Transverse colon (tissue), 4 donors: ENCODE data around the gene TTYH1. TPM values are rescaled to one million over a fixed set of nuclear protein-coding genes. Genes with fewer than 3 reads are reported as not detected.
A peak's percentile ranks its signal among the peaks of the same experiment; 100 is the strongest.
"Not testable (repeated sequence)": the region's sequence is repeated elsewhere in the genome, so short reads cannot be mapped to it uniquely, and the experiment has no call there.

Source experiments
- DNase-seq: peaks from one replicate; pipeline ENCODE4 v3.0.0-alpha.2; 2019
- H3K27ac ChIP-seq, 4 donors: fragments of 200-600 bp; sonication (generic); 2 replicates each; pipeline ENCODE4 v1.5.1; 2016 to 2018; ENCODE audit warnings: inconsistent platforms in 4 of 4
- H3K27me3 ChIP-seq: fragments of 200-600 bp; sonication (generic); 2 replicates; pipeline ENCODE4 v1.5.1; 2017; ENCODE audit warnings: inconsistent platforms
- H3K36me3 ChIP-seq, 4 donors: fragments of 200-600 bp; sonication (generic); 2 replicates each; pipeline ENCODE4 v1.5.1; 2017 to 2019; ENCODE audit warnings: inconsistent platforms in 4 of 4
- H3K4me1 ChIP-seq, 4 donors: fragments of 200-600 bp; sonication (generic); 2 replicates each; pipeline ENCODE4 v1.5.1; 2017 to 2020; ENCODE audit warnings: inconsistent platforms in 4 of 4
- H3K4me3 ChIP-seq, 4 donors: fragments of 200-600 bp; sonication (generic); 1 replicate in 1 of 4; 2 replicates in 3 of 4; pipeline versions ENCODE4 v1.5.1 to v1.6.1; 2017 to 2019; ENCODE audit warnings: inconsistent platforms in 4 of 4
- H3K9me3 ChIP-seq, 2 donors: fragments of 200-600 bp; sonication (generic); 2 replicates each; pipeline ENCODE4 v1.5.1; 2017 to 2019; ENCODE audit warnings: inconsistent platforms in 2 of 2
- CTCF ChIP-seq, 5 experiments: fragments of 200-600 bp in 3 of 5; fragments of 450-650 bp in 2 of 5; sonication (generic) in 3 of 5; IDR thresholded peaks; 1 replicate in 2 of 5; 2 replicates in 3 of 5; pipeline ENCODE4 v1.5.1; 2016 to 2017; ENCODE audit warnings: antibody characterized with exemption in 5 of 5, inconsistent platforms in 3 of 5, mild to moderate bottlenecking in 2 of 5, moderate library complexity in 1 of 5
- EP300 ChIP-seq: sonication (generic); formaldehyde crosslinking; IDR thresholded peaks from one replicate; pipeline ENCODE4 v1.6.1; 2017; ENCODE audit warnings: antibody characterized with exemption, low read depth
- POLR2A ChIP-seq: fragments of 450-650 bp; IDR thresholded peaks from one replicate; pipeline ENCODE4 v1.6.1; 2016; ENCODE audit warnings: antibody characterized with exemption, mild to moderate bottlenecking, moderate library complexity
- POLR2AphosphoS5 ChIP-seq, 3 donors: sonication (generic); formaldehyde crosslinking; IDR thresholded peaks; one replicate each; pipeline ENCODE4 v1.6.1; 2016; ENCODE audit warnings: antibody characterized with exemption in 3 of 3
- WGBS, 2 donors: methylation state at CpG; one replicate each; pipeline ENCODE4 v1.1.5; 2018; ENCODE audit warnings: low coverage in 1 of 2; 5-methylcytosine and 5-hydroxymethylcytosine counted together
- in situ Hi-C, 4 donors: fragments of 200-750 bp; cut with MboI; loops; one replicate each; pipeline versions ENCODE4 v1.15.0 to v1.15.1; 2017; ENCODE audit warnings: low sequenced_read_pairs in 3 of 4, low pct_ligation_motif_present in 1 of 4, low pct_unique_long_range_greater_than_20kb in 1 of 4
- intact Hi-C: fragments of 100-400 bp; cut with DNase I; formaldehyde crosslinking; loops from one replicate; pipeline ENCODE4 v1.15.1; 2023; ENCODE audit warnings: low total_unique reads
- total RNA-seq, 4 donors: library from RNA; depleted of rRNA; stranded (reverse); fragments of >200 nt; gene quantifications; one replicate each; pipeline ENCODE4 v1.1.0, GENCODE V29; 2016

TTYH1 gene
- total RNA-seq, result 1 to 10 TPM; 1.1 to 7.5 (median 3.0) TPM

DNA sequence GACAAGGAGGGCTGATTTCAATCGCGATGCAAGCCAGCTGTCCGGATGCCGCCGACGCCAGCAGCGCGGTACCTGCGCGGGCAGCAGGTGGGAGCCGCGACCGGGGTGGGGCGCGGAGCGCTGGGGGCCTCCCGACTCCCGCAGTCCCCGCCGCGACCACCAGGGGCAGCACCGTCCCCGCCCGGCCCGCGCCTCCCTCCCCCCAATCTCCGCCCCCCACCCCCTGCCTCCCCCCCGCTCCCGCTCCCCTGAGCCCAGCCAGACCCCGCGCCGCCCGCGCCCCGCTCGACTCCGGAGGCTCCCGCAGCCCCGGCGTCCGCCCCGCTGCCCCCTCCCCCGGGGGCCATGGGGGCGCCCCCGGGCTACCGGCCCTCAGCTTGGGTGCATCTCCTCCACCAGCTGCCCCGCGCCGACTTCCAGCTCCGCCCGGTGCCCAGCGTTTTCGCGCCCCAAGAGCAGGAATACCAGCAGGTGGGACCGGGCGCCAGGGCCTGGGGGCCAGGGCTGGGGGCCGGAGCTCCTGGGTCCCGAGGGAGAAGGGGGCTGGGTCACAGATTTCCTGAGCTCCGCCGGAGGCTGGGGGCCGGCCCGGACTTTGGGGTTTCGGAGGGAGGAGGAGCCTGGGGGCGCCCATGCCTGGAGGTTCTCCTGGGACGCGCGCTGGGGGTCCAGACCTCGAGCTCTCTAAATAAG, at the start of gene TTYH1:
TSS of gene TTYH1 (plus strand) at position 257 of the 693 bp plus-strand sequence. CDS start at position 346, 89 bp downstream.
- Histone ChIP-seq H3K4me3 (peak within 1 kb of the TSS in 1 of 4 donors; percentile 12), H3K4me1 (no peaks in the 10 kb centered on the region), H3K36me3 (no peaks in the 10 kb centered on the region), H3K27ac (no peak within 1 kb of the TSS), H3K9me3 (no peaks in the 10 kb centered on the region), H3K27me3 (peaks cover 65% of the 10 kb centered on the region)
- 19% methylated on average over 43 of the region's 68 CpGs; no CpG with 5 or more reads in 1 of the 2 donors for WGBS, 2 donors
- no peak for DNase-seq
- in situ Hi-C loops (no loop called here), intact Hi-C loops (no loop called here)
- TF ChIP-seq CTCF (IDR thresholded peaks at IDR 0.05) (peak in 2 of 5 experiments; percentile 15 to 30), POLR2AphosphoS5 (IDR thresholded peaks at IDR 0.05) (no peak), POLR2A (no peak), EP300 (no peak)

DNA sequence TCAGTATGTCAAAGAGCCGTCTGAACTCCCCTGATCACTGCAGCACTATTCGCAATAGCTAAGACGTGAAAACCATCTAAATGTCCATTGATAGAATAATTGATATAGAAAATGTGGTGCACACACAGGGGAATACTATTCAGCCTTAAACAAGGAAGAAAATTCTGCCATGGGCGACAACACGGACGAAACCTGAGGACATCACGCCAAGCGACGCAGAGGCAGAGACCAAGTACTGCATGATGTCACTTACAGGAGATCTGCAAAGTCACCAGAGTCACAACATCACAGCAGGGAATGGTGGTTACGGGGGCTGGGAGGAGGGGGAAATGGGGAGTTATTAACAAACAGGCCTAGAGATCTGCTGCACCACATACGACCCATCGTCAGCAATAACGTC, 49.5 kb upstream of the TTYH1 start:
- peak overlapping the region in 3 of 4 donors; percentile 45 to 61 (median 46) for H3K27ac ChIP-seq
- WGBS, 2 donors, result 93 to 95% methylated on average over 8 to 13 of the region's 13 CpGs
- H3K36me3 ChIP-seq, DNase-seq, H3K4me3 ChIP-seq, in situ Hi-C loops, intact Hi-C loops, H3K4me1 ChIP-seq, H3K27me3 ChIP-seq, H3K9me3 ChIP-seq: not testable (repeated sequence)

DNA sequence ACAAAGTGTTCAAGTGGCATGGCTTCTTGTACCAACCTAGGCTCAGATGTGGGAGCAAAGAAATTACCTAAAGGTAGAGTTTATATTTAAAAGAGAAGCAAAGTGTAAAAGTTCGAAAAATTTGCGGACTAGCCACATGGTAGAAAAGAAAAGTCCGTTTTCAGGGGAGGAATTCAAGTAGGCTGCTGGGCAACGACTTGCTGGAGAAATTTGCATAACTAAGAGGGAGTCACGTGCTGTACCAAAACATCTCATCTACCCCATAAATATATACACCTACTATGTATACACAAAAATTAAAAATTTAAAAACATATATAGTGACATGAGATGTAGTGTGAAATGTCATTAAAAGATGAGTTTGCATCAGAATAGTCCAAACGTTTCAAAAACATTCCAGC, 48.5 kb upstream of the TTYH1 start:
- no peak for DNase-seq
- Histone ChIP-seq H3K4me1 (no peaks in the 10 kb centered on the region), H3K4me3 (no peak overlapping the region), H3K9me3 (no peaks in the 10 kb centered on the region), H3K27me3 (no peaks in the 10 kb centered on the region), H3K27ac (no peak overlapping the region), H3K36me3 (no peaks in the 10 kb centered on the region)
- in situ Hi-C loops (no loop called here), intact Hi-C loops (no loop called here)
- WGBS, 2 donors, result 48 to 61% methylated on average over 6 of the region's 6 CpGs
- TF ChIP-seq CTCF (IDR thresholded peaks at IDR 0.05), result no peak
- no peak for TF ChIP-seq POLR2A
- TF ChIP-seq EP300, result no peak
- TF ChIP-seq POLR2AphosphoS5 (IDR thresholded peaks at IDR 0.05), result no peak

DNA sequence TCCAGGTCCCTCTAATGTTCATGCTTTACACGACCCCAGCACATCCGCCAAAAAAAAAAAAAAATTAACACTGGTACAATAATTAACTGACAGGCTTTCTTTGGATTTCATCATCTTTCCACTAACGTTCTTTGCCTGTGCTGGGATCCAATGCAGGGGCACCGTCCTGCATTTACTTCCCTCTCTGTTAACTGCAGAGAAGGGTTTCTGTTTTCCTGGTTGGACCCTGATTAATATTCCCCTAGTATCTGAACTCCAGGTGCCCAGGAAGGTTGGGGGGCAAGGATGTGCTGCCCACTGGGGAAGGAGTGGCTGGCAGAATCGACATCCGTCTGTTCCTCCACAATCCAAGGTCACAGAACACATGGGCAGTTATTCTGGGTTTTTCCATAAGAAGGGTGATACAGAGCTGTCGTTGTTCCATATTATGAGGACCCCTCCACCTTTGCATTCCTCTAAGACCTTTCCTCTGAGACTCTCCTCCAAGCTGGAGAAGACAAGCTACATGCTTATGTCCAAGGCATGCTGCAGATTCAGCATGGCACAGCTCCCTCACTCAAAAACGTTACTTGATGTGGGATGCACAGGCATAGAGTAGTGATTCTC, 46.1 kb upstream of the TTYH1 start:
- 42 to 49% methylated on average over 4 to 8 of the region's 8 CpGs for WGBS, 2 donors
- in situ Hi-C loops, result no loop called here
- H3K27ac ChIP-seq, result peak overlapping the region in 3 of 4 donors; percentile 27 to 37 (median 31)

DNA sequence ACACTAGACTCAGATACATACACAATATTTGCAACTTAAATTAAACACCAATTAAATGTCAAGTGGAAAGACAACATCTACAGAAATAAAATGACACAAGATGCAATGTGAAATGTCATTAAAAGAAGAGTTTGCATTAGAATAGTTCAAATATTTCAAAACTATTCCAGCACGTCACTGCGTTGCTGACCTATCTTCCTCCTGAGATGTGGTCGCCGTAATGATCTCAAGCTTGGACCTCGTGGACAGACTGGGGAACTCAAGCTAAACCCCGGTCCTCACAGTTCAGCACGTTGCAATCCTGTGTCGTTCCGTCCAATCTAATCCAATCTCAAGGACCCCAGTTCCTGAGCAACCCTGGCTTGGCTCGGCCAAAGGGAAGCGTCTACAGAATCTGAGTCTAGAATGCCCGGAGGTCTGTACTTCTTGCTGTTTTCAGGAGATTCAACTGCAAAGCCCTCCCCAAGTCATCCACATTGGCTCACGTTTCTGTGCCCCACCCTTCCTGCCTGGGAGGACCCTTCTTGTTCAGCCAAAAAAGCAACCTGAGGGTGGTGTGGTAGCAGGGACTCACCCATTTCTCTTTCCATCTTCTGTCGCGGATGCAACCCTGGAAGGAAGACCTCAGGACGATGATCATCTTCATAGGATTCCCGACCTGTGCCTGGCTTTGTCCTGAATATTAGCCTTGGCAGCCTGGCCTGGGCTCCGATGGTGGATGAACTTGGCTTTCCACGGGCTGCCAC, 45.4 kb upstream of the TTYH1 start:
- H3K36me3 ChIP-seq, in situ Hi-C loops, intact Hi-C loops, H3K27me3 ChIP-seq, H3K9me3 ChIP-seq, DNase-seq, H3K4me1 ChIP-seq, H3K4me3 ChIP-seq: not testable (repeated sequence)
- 55% methylated on average over 6 of the region's 19 CpGs; no CpG with 5 or more reads in 1 of the 2 donors for WGBS, 2 donors
- H3K27ac ChIP-seq, result peak overlapping the region in 3 of 4 donors; percentile 27 to 37 (median 31)

More for the DNA sequence above, 46.1 kb upstream of the TTYH1 start:
- no peaks in the 10 kb centered on the region for H3K9me3 ChIP-seq
- DNase-seq, result no peak
- H3K36me3 ChIP-seq, result no peaks in the 10 kb centered on the region
- intact Hi-C loops, result no loop called here
- TF ChIP-seq POLR2A (no peak), CTCF (IDR thresholded peaks at IDR 0.05) (no peak), POLR2AphosphoS5 (IDR thresholded peaks at IDR 0.05) (no peak), EP300 (no peak)
- no peaks in the 10 kb centered on the region for H3K27me3 ChIP-seq
- no peaks in the 10 kb centered on the region for H3K4me1 ChIP-seq
- H3K4me3 ChIP-seq, result no peak overlapping the region

- in situ Hi-C loops, H3K9me3 ChIP-seq, H3K36me3 ChIP-seq, H3K27me3 ChIP-seq, H3K4me1 ChIP-seq, intact Hi-C loops, H3K4me3 ChIP-seq: not testable (repeated sequence)
- 20 to 58% methylated on average over 1 to 7 of the region's 10 CpGs for WGBS, 2 donors
- peak overlapping the region in 1 of 4 donors; percentile 21 for H3K27ac ChIP-seq
- DNase-seq, result peak; percentile 63
These were observed 44.8 kb upstream of the TTYH1 start for GRCh38 chr19:54370434-54370796.

- H3K4me1 ChIP-seq, H3K9me3 ChIP-seq, DNase-seq, H3K27me3 ChIP-seq, H3K36me3 ChIP-seq, intact Hi-C loops, H3K4me3 ChIP-seq, in situ Hi-C loops: not testable (repeated sequence)
- H3K27ac ChIP-seq, result peak overlapping the region in 2 of 4 donors; percentile 10 to 18
- WGBS, 2 donors, result 77 to 83% methylated on average over 2 to 5 of the region's 5 CpGs
These were observed 43.8 kb upstream of the TTYH1 start for GRCh38 chr19:54371453-54371852.
